GM18507 (cell line): ENCODE results near the gene NLRP14.

Experiments used
- DNase-seq: peaks from one replicate; pipeline ENCODE4 v3.0.0; 2011; ENCODE audit warnings: low read depth; ENCODE audit not compliant: insufficient read length; ENCODE audit errors: extremely low spot score
- FAIRE-seq: peaks from 2 replicates; lab custom pipeline; 2011; peaks lifted over from hg19 to GRCh38; lab: Jason Lieb, UNC

NLRP14 gene

DNA sequence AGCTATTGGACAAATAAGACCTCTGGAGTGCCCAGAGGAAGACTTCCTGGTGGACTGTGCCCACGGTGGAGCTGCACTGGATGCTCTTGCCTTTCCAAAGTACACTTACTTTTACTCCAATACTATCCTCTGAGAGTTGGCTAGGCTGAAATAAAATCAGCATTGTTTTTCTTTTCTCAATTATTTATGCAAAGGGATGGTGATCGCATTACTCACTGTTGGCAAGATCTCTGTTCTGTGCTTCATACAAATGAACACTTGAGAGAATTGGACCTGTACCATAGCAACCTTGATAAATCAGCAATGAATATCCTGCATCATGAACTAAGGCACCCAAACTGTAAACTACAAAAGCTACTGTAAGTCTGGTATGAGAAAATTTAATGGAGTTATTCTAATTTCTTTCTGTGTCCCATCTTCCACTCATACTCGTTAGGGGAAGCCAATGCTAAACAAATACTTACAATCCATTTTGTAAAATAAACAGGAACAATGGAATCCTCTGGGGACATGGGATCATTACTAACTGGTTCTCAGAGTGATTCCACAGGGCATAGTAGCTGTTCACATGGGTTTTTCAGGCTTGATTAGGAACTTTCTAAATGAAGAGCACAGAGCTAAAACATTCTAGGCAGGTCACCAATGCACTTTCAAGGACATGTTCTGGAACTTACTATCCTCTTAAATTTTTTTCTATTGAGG is 26.3 kb downstream of the NLRP14 start:
- DNase-seq (no peak), FAIRE-seq (no peak)

DNA sequence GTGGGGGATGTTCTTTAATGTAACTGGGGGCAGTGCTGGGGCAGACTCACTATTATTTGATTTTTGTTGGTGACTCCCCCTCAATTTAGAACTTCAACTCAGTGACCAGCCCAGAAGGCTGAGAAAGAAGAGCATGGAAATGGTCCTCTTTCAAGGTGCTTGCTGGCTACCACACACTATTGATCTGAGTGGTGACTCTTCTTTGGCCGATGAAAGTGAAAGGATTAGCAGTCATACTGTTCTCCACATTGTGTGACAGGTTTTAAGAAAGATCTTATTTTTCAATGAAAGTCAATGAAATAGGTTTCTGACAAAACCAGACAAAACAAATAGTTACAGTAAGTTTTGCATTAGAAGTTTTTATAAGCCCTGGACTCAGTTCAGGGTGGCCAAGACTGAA is 29.9 kb downstream of the NLRP14 start:
- DNase-seq = no peak
- FAIRE-seq = no peak

- FAIRE-seq (no peak), DNase-seq (no peak)
Observed at GRCh38 chr11:7056828-7057513, 36.7 kb downstream of the NLRP14 start.

- DNase-seq (no peak), FAIRE-seq (no peak)
Observed at GRCh38 chr11:7057641-7058040, 37.4 kb downstream of the NLRP14 start.

- FAIRE-seq = no peak
Observed at GRCh38 chr11:7060868-7061267, 40.6 kb downstream of the NLRP14 start.

GRCh38 chr11:7062534-7062933 is 42.3 kb downstream of the NLRP14 start:
- DNase-seq (no peak), FAIRE-seq (no peak)

More at GRCh38 chr11:7060868-7061267, 40.6 kb downstream of the NLRP14 start:
- no peak for DNase-seq

DNA sequence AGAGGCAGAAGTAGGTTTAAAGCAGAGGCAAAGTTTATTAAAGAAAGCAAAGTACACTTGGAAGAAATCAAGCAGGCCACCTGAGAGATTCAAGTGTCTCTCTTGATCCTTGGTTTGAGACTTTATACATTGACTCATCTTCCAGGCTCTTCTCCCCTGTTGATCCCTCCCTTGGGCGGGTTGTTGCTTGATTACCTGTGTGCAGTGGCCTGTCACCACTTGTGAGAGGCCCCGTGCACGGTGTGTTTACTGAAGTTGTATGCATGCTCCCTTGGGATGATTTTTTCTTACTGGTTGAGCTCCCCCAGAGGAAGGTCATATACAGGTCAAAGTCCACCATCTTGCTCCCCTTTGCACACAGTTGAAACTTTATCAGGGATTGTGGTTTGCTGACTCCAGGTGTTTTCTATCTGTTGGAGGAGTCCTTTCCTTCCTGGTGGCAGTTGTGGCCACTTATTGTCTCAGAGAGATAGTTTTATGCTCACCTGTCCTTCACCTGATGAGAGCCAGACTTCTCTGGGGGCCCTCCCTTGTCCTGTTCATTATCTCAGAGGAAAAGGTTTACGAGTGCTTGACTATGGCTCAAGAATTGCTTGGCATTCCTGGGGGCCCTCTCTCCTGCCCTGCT is 52.2 kb downstream of the NLRP14 start:
- no peak for FAIRE-seq
- DNase-seq = no peak

DNA sequence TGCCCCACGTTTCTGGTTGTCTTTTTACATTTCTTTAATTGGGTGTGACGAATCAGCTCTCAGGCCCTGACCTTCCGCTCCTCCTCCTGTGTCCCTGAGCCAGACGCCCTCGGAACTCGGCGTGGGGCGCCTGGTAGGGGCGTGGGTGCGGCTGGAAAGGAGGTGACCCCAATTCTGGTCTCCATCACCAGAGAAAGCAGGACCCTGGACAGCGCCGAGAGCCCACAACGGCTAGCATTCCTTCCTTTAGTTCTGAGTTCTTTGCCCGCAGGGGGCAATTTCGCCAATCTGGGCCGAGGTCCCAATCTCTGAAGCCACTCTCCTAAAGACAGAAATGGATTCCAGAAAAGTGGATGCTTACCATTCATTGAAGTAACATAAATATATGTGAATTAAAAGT is 56.8 kb downstream of the NLRP14 start:
- FAIRE-seq = no peak

DNA sequence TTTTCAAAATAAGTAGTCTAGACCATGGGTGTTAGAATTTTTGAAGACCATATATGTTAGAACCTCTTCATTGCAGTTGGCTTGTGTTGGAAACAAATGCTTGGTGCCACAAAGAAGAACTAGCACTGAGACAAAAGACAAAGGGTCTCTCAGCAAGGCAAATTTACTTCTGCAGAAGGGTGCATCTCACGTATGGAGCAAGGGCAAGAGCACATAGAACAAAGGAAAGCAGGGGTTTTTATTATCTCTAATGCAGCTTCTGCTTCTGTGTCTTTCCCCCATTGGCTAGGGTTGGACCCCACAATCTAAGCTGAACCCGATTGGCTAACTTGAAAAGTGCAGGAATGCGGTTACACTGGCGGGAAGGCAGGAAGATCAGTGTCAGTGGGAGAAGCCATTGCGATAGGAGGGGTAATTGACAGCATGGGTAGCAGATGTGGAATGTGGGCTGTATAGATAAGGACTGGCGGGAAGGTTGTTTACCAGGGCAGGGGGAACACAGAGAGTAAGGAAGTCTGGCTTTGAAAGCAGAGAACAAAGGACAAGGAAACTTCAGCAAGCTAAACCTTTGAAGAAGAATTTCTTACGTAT is 59.4 kb downstream of the NLRP14 start:
- DNase-seq (no peak), FAIRE-seq (no peak)

More for the DNA sequence above, 56.8 kb downstream of the NLRP14 start:
- DNase-seq = no peak

GRCh38 chr11:7080900-7081299 is 60.6 kb downstream of the NLRP14 start:
- FAIRE-seq (no peak), DNase-seq (no peak)

- FAIRE-seq = no peak
Observed at GRCh38 chr11:7081441-7081840, 61.2 kb downstream of the NLRP14 start.

GRCh38 chr11:7088921-7089320 is 68.6 kb downstream of the NLRP14 start, which contains the start of gene RBMXL2:
TSS of gene RBMXL2 (plus strand) at chr11:7088998. CDS start at chr11:7089121, 123 bp downstream.
- no peak for FAIRE-seq
- DNase-seq = no peak

More at GRCh38 chr11:7081441-7081840, 61.2 kb downstream of the NLRP14 start:
- no peak for DNase-seq

- DNase-seq = no peak
- FAIRE-seq = no peak
Observed at GRCh38 chr11:7089328-7090251, 69.3 kb downstream of the NLRP14 start.

DNA sequence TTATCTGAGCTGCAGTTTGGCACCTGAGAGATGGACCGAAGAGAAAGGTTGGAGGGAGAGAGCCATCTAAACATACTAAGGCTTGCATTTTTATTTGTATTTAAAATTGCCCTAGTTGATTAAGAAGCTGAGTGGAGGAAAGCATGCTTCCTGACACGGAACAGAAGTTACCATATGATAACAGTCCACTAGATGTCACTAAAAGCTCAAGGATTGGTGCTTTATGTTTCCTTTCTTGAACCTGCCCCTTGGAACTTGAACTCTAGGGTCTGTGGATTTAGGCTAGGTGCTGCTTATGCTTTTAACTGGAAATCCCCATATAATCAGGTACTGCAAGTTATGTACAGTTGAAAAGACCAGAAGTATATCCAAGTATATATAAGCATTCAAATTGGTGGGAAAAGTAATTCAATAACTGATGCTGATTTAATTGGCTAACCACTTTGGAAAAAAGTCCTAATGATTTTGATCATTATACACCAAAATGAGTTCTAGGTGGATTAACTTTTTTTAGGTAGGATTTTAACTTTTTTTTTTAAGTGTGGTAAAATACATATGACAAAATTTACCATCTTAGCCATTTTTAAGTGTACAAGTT is 78.1 kb downstream of the NLRP14 start:
- DNase-seq (peak; percentile 11), FAIRE-seq (peak; percentile 77)

DNA sequence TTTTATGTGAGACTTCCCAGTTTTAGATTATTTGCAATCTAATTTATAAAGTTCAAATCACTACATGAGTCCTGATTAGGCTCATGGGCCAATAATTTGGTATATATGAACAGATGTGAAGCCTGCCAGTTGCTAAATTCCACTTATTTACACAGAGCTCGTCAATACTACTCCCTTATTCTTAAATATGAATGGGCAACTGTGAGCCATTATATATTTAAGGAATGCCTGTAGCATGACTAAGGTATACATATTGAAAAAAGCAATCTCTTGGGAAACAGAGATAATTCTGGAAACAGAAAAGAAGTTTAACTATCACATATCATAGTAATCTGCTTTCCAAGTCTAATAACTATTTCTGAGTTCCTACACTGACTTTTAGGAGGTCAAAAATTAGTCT is 95.5 kb downstream of the NLRP14 start:
- DNase-seq (no peak), FAIRE-seq (no peak)

GRCh38 chr11:7116370-7116769 is 96.1 kb downstream of the NLRP14 start:
- DNase-seq (no peak), FAIRE-seq (no peak)
